GM18870 (cell line): ENCODE results near the gene WDR20.
"Not testable (repeated sequence)": the region's sequence is repeated elsewhere in the genome, so short reads cannot be mapped to it uniquely, and the experiment has no call there.

Source experiments
- ATAC-seq: cut with Tn5 transposase; IDR thresholded peaks from one replicate; pipeline ENCODE4 v1.9.1; 2021; ENCODE audit warnings: moderate library complexity; ENCODE audit not compliant: unreplicated experiment

Gene WDR20, protein sequence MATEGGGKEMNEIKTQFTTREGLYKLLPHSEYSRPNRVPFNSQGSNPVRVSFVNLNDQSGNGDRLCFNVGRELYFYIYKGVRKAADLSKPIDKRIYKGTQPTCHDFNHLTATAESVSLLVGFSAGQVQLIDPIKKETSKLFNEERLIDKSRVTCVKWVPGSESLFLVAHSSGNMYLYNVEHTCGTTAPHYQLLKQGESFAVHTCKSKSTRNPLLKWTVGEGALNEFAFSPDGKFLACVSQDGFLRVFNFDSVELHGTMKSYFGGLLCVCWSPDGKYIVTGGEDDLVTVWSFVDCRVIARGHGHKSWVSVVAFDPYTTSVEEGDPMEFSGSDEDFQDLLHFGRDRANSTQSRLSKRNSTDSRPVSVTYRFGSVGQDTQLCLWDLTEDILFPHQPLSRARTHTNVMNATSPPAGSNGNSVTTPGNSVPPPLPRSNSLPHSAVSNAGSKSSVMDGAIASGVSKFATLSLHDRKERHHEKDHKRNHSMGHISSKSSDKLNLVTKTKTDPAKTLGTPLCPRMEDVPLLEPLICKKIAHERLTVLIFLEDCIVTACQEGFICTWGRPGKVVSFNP

DNA sequence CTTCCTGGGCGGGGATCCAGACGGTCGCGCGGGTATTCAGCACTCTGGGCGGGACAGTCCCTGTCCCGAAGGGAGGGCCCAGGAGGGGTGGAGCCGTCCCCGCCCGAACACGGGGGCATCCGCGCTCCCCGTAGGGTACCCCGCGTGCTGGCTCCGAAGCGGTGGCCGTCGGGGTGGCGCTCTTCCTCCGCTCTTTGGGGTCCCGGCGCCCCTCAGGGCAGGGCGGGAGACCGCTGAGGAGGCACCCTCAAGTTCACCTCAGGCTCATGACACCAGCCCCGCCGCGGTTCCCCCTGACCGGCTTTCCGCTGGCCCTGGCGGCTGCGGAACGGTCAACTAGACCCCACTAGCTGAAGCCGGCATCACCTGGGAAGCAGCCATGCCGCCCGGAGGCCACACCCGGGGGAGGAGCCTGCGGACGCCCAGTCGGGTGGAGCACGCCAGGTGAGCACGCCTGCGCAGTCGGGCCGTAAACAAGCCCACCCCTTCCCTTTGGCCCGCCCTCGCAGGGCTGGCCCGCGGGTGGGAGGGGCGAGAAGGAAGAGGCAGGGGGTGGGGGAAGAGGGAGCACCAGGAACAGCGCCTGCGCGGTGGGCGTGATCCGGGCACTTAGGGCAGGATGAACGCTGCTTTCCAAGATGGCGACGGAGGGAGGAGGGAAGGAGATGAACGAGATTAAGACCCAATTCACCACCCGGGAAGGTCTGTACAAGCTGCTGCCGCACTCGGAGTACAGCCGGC lies at the start of gene WDR20:
Gene WDR20 (plus strand): TSS at position 612 of the 741 bp plus-strand sequence. CDS start 27 bp downstream, at position 639.
- peak; percentile 83 for ATAC-seq

DNA sequence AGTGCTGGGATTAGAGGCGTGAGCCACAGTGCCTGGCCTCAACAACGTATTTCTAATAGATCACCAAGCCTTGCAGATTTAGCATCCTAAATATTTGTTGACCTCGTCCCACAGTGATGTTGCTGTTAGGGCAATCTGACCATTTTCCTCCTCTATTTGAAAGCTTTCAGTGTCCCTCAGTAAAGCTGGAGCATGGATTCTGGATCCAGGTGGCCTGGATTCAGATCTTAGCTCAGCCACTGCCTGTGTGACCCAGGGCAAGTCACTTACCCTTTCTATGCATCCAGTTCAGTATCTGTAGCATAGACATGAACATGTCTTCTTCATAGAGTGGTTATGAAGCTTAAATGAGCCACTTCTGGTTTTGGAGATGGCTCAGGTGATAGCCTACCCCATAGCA lies 49.0 kb upstream of the WDR20 start:
- no peak for ATAC-seq

DNA sequence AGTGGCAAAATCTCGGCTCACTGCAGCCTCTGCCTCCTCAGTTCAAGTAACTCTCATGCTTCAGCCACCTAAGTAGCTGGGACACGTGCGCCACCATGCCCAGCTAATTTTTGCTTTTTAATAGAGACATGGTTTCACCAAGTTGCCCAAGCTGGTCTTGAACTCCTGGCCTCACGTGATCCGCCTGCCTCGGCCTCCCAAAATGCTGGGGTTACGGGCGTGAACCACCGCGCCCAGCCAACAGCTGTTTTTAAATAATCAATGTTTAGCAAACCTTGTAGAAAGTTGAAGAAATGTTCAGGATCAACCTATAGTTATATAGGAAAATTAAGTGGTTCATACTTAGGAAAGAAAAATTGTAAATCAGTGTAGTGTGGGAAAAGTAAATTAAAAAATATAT lies 46.9 kb upstream of the WDR20 start:
- ATAC-seq = no peak

DNA sequence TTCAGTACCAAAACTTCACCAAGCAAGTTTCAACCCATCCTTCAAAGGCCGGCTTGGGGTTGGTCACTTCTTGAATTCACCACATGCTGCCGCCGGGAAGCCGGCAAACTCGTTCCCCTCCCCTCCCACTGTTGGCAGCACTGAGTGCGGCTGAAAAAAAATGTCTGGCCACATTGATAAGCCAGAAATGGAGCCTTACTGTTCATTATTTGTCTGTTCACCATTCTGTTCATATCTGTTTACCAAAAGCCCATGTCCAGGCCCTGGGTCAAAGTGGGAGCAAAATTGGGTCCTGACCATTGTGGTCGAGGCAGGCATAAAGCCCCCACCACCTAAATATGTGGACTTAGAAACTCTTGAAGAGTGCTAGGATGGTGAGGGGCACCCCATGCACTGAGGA lies 45.6 kb upstream of the WDR20 start:
- ATAC-seq = no peak

DNA sequence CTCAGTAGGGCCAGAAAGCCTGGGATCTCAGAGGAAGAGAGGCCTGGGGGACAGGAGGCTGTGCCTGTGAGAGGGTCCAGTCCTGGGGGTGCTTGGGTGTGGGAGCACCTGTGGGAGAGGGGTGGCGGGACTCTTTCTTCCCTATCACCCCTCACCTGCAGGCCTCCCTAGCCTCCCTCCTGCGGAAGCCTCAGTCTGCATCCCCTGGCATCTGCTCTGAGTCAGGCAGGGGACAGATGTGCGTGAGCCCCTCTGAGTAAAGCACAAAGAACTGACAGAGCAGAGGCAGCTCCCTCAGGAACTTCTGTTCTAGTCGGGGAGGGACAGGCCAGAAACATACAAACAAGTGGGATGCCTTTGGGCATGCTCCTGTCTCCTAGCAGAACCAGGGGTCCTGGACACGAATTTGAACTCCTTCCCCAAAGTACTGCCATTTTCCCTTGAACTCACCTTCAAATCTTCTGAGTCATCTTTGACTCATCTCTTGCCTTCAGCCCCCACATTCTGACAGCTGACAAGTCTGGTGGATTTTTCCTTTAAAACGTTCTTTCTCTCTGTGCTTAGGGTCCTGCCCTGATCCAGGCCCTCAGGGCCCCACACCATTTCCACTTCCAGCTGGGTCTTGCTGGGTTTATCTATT lies 44.3 kb upstream of the WDR20 start:
- no peak for ATAC-seq

DNA sequence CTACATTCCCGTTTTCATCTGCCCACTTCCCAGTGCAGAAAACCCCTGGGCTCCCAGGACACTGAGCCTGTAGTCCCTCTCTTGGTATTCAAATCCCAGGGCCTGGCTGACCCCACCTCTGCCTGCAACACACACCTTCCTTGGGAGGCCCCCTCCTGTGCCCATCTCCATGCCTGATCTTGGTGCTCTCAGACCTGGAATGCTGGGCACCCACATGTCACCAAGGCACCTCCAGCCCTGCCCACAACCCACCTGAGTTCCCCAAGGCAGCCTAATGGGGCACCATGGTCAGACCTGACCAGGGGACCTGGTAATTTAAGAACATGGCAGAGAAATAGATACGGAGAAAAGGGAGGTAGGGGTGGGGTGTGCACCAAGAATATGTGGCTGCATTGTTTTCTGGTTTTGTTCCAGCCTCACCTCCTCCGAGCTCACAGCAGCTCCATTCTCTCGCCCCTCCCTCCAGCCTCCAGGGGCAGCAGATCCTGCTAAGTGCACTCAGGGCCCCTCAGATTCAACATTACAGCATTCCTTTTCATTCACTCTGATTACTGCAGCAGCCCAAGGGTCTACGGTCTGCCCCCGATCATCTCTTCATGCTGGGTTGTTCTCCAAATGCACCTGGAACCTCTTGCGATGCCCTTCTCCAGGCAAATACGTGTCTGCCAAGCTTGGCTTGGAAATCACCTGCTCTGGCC lies 43.7 kb upstream of the WDR20 start:
- no peak for ATAC-seq

DNA sequence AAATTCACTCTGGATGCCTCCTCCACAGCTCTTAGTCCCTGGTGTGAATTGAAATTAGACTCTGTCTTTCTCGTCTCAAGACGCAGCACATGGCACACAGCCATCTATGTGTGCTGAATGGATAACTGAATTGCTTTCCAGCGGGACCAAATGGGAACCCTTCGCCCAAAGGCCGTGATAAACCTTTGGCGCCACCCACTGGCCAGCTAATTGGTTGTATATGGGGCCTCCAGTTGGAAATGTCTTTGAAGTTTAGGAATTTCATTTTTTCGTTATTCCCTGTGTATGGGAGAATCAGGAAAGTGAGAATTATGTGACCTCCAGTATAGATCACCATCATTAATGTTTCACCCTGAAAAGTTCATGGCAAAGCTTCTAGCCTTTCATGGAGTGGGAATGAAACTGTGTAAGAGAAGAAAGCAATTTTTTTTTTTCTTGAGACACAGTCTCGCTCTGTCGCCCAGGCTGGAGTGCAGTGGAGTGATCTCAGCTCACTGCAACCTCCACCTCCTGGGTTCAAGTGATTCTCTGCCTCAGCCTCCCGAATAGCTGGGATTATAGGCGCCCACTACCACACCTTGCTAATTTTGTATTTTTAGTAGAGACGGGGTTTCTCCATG lies 43.0 kb upstream of the WDR20 start:
- no peak for ATAC-seq

DNA sequence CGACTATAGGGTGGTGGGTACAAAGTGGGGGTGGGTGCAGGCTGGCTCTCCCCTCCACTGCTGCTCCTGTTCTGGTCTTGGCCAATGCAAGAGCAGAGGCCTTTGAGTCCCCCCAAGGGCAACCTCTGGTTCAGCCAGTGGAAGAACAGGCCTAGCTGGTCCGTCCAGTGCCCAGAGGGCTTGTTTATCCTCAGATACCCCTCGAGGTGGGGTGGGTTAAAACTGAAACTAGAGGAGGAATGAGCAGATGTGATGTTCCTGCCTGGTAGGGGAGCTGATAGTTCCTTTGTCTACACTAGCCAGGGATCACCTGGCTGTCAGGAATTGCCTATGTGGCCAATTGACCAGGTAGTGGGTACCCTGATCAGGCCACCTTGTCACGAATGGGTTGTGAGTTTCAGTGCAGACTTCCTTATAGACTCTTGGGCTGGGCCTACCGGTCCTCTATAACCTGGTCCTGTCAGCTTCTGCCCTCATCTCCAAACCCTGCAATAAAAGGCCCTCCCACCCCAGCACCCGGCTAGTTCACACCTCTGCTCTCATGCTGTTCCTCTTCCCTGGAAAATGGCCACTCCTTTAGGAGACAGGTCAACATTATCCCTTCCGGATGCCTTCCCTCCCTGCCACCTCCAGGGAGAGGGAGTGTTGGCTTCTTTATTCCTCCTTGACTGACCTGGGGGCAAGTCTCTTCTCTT lies 42.1 kb upstream of the WDR20 start:
- ATAC-seq = no peak

DNA sequence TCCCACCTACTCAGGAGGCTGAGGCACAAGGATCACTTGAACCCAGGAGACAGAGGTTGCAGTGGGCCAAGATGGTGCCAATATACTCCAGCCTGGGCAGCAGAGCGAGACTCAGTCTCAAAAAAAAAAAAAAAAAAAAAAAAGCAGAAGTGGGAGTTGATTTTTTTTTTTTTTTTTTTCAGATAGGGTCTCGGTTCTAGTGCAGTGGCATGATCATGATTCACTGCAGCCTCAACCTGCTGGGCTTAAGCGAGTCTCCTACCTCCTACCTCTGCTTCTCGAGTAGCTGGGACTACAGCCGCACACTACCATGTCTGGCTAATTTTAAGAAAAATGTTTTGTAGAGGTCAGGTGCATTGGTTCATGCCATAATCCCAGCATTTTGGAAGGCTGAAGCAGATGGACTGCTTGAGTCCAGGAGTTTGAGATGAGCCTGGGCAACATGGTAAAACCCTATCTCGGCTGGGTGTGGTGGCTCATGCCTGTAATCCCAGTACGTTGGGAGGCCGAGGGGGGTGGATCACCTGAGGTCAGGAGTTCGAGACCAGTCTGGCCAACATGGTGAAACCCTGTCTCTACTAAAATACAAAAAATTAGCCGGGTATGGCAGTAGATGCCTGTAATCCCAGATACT lies 36.5 kb upstream of the WDR20 start:
- ATAC-seq = no peak

DNA sequence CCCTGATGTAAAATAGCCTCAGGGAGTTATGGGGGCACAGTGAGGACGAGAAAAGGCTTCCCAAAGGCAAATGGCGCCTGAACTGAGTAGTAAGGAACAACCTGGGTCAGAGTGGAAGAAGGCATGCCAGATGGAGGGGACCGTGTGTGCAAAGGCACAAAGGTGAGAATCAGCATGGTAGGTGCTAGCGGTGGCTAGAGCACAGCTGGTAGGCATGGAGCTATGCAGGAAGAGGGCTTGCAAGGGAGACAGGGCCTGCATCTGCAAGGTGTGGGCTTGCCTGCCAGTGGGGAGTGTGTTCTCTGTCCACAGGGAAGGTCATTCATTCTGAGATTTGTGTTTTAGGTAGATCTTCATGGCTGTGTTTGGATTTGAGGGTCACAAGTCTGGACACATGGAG lies 34.3 kb upstream of the WDR20 start:
- ATAC-seq = no peak

DNA sequence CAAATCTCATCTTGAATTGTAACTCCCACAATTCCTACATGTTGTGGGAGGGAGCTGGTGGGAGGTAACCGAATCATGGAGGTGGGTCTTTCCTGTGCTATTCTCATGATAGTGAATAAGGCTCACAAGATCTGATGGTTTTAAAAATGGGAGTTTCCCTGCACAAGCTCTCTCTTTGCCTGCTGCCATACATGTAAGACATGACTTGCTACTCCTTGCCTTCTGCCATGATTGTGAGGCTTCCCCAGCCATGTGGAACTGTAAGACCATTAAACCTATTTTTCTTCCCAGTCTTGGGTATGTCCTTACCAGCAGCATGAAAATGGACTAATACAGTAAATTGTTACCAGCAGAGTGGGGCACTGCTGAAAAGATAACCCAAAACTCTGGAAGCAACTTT lies 30.4 kb upstream of the WDR20 start:
- not testable (repeated sequence) for ATAC-seq

DNA sequence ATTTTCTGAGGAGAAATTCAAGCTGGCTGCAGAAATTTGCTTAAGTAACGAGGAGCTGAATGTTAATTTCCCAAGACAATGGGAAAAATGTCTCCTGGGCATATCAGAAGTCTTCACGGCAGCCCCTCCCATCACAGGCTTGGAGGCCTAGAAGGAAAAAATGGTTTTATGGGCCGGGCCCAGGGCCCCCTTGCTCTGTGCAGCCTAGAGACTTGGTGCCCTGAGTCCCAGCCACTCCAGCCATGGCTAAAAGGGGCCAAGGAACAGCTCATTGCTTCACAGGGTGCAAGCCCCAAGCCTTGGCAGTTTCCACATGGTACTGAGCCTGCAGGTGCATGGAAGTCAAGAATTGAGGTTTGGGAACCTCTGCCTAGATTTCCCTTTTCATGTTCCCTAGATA lies 28.6 kb upstream of the WDR20 start:
- no peak for ATAC-seq

DNA sequence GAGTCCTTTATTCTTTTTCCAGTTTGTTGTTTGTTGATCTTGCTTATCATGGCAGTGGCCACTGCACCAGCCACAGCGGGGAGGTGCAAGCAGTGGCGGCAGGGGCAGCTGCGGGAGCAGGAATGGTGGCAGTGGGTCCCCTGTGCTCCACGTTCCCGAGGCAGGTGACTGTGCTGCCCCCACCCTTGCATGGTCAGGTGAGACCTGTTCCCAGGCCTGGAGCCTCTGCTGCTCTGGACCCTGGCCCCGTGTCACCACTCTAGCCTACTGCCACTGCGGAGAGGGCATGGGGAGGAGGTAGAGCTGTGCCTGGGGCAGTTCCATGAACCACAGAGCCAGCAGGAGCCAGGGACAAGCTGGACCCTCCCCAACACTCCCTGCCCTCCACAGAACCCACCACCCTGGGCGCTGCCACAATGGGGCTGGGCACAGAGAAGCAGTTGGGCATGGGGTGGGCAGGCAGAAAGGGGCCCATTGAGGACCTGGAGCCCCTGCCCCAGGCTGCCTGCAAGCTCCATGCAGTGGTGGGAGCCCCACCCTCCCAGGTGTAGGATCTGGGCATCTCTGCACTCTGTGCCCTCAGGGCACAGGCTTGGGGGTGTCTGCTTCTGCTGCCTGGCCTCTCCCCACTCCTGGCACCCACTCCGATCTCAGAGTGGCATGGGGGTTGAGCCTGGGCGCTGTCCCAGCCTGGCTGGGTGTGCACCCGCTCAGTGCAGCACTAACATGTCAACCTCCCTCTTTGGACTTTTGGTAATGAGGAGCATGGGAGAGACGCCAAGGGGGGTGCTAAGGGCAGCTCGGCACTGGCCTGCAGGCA lies 23.1 kb upstream of the WDR20 start:
- no peak for ATAC-seq

DNA sequence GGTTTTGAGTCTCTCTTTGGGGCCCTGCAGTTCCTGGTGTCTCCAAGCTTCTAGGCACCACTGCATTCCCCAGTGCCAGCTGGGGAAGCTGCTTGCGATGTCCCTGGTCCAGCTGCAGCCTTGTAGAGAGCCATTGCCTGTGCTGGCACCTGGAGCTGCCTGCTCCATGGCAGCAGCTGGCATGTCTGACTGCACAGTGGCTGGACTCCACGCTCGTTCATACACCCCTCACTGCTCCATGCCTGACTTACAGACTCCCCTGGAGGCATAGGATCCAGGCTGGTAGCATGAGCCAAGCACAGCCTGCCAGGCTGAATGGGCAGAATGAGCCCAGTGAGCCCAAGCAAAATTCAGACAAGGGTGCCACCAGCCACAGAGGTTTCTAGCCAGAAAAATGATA lies 21.8 kb upstream of the WDR20 start:
- no peak for ATAC-seq

DNA sequence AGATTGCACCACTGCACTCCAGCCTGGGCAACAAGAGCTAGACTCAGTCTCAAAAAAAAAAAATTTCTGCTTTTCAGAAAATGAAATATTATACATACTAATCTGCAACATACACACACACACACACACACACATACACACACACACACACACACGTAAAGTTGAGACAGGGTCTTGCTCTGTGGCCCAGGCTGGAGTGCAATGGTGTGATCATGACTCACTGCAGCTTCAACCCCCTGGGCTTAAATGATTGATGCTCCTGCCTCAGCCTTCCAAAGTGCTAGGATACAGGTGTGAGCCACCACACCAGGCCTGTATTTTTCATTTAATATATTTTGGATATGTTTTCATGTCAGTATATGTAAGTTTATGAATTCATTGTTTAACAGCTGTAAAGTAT lies 18.8 kb upstream of the WDR20 start:
- no peak for ATAC-seq

DNA sequence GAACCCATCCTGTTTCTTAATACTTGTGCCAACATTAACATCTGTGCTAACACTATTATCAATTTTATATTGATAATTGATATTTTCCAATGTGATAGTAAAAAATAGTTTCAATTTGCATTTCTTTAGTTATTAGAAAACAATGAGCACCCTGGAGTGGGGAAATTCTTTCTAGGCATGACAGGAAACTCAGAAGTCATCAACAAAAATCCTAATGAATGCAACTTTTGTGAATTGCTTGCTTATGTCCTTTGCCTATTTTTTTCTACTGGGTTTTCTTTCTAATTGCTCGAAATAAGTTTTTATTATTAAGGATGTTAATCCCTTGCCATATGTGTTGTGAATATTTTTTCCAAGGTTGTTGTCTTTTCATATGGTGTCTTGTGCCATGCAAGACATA lies 18.1 kb upstream of the WDR20 start:
- ATAC-seq = no peak

DNA sequence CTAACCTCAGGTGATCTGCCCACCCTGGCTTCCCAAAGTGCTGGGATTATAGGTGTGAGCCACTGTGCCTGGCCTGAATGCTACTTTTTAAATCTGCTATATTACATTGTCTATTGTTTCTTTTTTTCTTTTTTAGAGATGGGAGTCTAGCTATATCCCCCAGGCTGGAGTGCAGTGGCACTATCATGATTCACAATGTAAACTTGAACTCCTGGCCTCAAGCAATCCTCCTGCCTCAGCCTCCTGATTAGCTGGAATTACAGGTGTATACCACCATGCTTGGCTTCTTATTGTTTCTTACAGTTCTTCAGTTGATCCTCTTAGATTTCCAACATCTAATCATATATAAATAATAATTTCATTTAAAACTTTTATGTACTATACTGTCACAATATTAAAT lies 15.3 kb upstream of the WDR20 start:
- no peak for ATAC-seq

DNA sequence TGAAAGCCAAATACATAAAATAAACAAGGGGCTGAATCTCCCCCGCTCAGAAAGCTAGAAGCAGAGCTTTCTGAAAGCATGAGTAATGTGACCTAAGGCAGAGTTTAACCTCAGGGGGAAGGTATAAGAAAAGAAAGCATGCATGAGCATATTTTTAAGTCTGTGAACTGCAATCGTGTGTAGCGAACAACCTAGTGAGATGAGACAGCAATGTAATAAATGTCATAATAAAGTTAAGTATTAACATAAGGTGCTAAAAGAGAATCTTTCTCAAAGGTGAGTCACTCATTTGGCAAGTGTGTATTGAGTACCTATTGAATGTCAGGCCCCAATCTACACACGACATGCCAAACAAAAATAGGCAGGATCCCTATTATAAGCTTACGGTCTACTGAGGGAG lies 14.2 kb upstream of the WDR20 start:
- no peak for ATAC-seq
